GM21717 (cell line): ENCODE measurements around the gene KIRREL1.

Source experiments
- ATAC-seq: cut with Tn5 transposase; IDR thresholded peaks from one replicate; pipeline ENCODE4 v1.9.1; 2021; ENCODE audit warnings: mild to moderate bottlenecking, moderate library complexity; ENCODE audit not compliant: unreplicated experiment

The KIRREL1 gene

GRCh38 chr1:158101927-158102326 is 108.5 kb downstream of the KIRREL1 start:
- no peak for ATAC-seq

- ATAC-seq: no peak
Measured at GRCh38 chr1:158102881-158103674, 109.6 kb downstream of the KIRREL1 start.

GRCh38 chr1:158103861-158104522 is 110.5 kb downstream of the KIRREL1 start:
- no peak for ATAC-seq

GRCh38 chr1:158104891-158105290 is 111.4 kb downstream of the KIRREL1 start:
- ATAC-seq: no peak

- no peak for ATAC-seq
Measured at GRCh38 chr1:158105352-158106095, 112.1 kb downstream of the KIRREL1 start.

GRCh38 chr1:158107916-158108315 is 114.5 kb downstream of the KIRREL1 start:
- ATAC-seq: no peak

GRCh38 chr1:158112994-158113758 is 119.7 kb downstream of the KIRREL1 start:
- ATAC-seq: no peak

- no peak for ATAC-seq
Measured at GRCh38 chr1:158113759-158114127, 120.3 kb downstream of the KIRREL1 start.

GRCh38 chr1:158115126-158115525 is 121.7 kb downstream of the KIRREL1 start:
- ATAC-seq: peak; percentile 92

- no peak for ATAC-seq
Measured at GRCh38 chr1:158116311-158117167, 123.1 kb downstream of the KIRREL1 start.

- no peak for ATAC-seq
Measured at GRCh38 chr1:158117854-158118704, 124.6 kb downstream of the KIRREL1 start.

GRCh38 chr1:158118713-158119402 is 125.4 kb downstream of the KIRREL1 start:
- ATAC-seq: no peak

- ATAC-seq: no peak
Measured at GRCh38 chr1:158119976-158120653, 126.7 kb downstream of the KIRREL1 start.

GRCh38 chr1:158121604-158122254 is 128.3 kb downstream of the KIRREL1 start:
- no peak for ATAC-seq

- ATAC-seq: no peak
Measured at GRCh38 chr1:158122833-158123388, 129.5 kb downstream of the KIRREL1 start.

- no peak for ATAC-seq
Measured at GRCh38 chr1:158124034-158124433, 130.6 kb downstream of the KIRREL1 start.

- peak; percentile 78 for ATAC-seq
Measured at GRCh38 chr1:158124999-158125398, 131.6 kb downstream of the KIRREL1 start.
